ENCODE data around the gene WHRN. TPM values are rescaled to one million over a fixed set of nuclear protein-coding genes. Genes with fewer than 3 reads are reported as not detected.

The WHRN gene
- total RNA-seq, 1 donor from 2014 or later = 1.1 TPM

DNA sequence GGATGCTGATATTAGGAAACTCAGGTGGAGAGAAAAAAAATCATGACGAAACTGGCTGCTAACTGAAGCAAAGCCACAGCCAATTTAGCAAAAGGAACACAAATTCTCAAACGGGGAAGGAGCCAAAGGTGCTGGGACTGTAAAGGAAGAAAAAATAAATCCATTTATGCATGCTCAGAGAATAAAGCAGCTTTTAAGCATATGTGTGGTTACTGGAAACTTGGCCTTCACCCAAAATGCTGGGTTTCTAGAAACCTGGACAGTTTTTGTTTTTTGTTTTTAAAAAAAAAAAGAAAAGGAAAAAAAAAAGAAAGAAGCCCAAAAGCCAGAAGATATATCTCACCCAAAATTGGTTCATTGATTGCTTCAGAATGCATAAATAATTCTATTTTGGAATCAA is 8.0 kb downstream of the WHRN start:
- no peaks in the 10 kb centered on the region for H3K27me3 ChIP-seq
- no peak overlapping the region for H3K4me3 ChIP-seq
- no peaks in the 10 kb centered on the region for H3K36me3 ChIP-seq
- Mint-ChIP-seq H3K27me3 (ENCODE audit: insufficient read depth, low read depth) (no peaks in the 10 kb centered on the region), H3K36me3 (peaks cover 2% of the 10 kb centered on the region), H3K4me1 (peaks cover 63% of the 10 kb centered on the region), H3K4me3 (no peak overlapping the region), H3K9me3 (no peaks in the 10 kb centered on the region), H3K27ac (no peak overlapping the region)
- peaks cover 4% of the 10 kb centered on the region for H3K79me2 ChIP-seq (ENCODE audit: low read depth)
- no peak for DNase-seq (ENCODE audit: low spot score)
- no peak overlapping the region for H3K9ac ChIP-seq
- no peak overlapping the region for H3K4me2 ChIP-seq
- H2AFZ ChIP-seq (replicated peaks) = no peak overlapping the region
- no peak overlapping the region for H3K27ac ChIP-seq
- H4K20me1 ChIP-seq (ENCODE audit: low read depth) = peaks cover 12% of the 10 kb centered on the region
- H3F3A ChIP-seq (ENCODE audit: low read depth) = peaks cover 23% of the 10 kb centered on the region
- H3K9me3 ChIP-seq (ENCODE audit: low read depth) = no peaks in the 10 kb centered on the region
- H3K4me1 ChIP-seq = peaks cover 37% of the 10 kb centered on the region
- TF ChIP-seq EZH2 (IDR thresholded peaks at IDR 0.05) (no peak), CTCF (IDR thresholded peaks at IDR 0.05) (no peak), EZH2phosphoT487 (IDR thresholded peaks at IDR 0.05) (no peak)

- H4K20me1 ChIP-seq (ENCODE audit: low read depth) = peaks cover 12% of the 10 kb centered on the region
- H3K9me3 ChIP-seq (ENCODE audit: low read depth) = no peaks in the 10 kb centered on the region
- H3K36me3 ChIP-seq = no peaks in the 10 kb centered on the region
- DNase-seq (ENCODE audit: low spot score) = no peak
- TF ChIP-seq EZH2phosphoT487 (IDR thresholded peaks at IDR 0.05) (no peak), EZH2 (IDR thresholded peaks at IDR 0.05) (no peak), CTCF (IDR thresholded peaks at IDR 0.05) (no peak)
- Mint-ChIP-seq H3K4me3 (no peak overlapping the region), H3K27me3 (ENCODE audit: insufficient read depth, low read depth) (no peaks in the 10 kb centered on the region), H3K9me3 (no peaks in the 10 kb centered on the region), H3K27ac (no peak overlapping the region), H3K4me1 (peaks cover 62% of the 10 kb centered on the region), H3K36me3 (peaks cover 2% of the 10 kb centered on the region)
- H3K4me2 ChIP-seq = no peak overlapping the region
- peaks cover 2% of the 10 kb centered on the region for H3K79me2 ChIP-seq (ENCODE audit: low read depth)
- no peak overlapping the region for H3K27ac ChIP-seq
- no peaks in the 10 kb centered on the region for H3K27me3 ChIP-seq
- H3F3A ChIP-seq (ENCODE audit: low read depth) = peaks cover 14% of the 10 kb centered on the region
- no peak overlapping the region for H2AFZ ChIP-seq (replicated peaks)
- no peak overlapping the region for H3K9ac ChIP-seq
- no peak overlapping the region for H3K4me3 ChIP-seq
- H3K4me1 ChIP-seq = peaks cover 32% of the 10 kb centered on the region
Observed at GRCh38 chr9:114496011-114496410, 9.3 kb downstream of the WHRN start.

DNA sequence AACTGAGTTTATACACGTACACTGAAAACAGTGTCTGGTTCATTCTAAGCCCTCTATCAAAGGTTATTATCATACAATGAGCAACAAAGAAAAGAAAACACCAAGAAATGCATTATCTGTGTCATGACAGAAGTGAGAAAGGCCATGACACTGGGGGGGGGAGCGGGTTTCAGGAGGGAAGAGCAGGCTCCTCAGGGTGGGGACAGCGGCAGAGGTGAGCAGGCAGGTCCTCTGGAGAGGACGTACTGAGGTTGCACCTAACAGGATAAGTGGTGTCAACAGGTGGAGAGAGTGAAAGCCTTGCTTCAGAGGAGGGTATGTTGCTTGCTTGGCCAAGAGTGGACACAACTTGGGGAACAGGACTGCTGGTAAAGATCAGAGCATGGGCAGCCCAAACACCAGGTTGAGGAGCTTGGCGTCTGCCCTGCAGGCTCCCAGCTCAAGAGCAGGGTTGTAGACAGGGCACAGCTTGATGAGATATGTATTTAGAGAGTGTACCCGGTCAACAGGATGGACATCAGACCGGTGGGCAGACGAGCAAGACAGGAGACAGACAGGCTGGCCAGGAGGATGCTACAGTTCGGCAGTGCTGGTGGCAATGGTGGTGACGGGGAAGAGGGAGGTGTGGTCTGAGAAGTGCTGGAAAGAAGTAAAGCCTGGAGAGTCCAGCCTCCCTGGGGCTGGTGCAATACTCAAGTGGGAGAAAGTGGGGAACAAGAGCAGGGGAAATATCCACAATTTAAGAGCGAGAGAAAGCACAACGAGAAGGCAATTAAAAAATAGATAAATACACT is 10.3 kb downstream of the WHRN start:
- peaks cover 13% of the 10 kb centered on the region for H3F3A ChIP-seq (ENCODE audit: low read depth)
- TF ChIP-seq EZH2phosphoT487 (IDR thresholded peaks at IDR 0.05) (no peak), EZH2 (IDR thresholded peaks at IDR 0.05) (no peak), CTCF (IDR thresholded peaks at IDR 0.05) (no peak)
- H3K36me3 Mint-ChIP-seq = peaks cover 2% of the 10 kb centered on the region

More for the DNA sequence above, 10.3 kb downstream of the WHRN start:
- Histone ChIP-seq H3K36me3 (no peaks in the 10 kb centered on the region), H3K9me3 (ENCODE audit: low read depth) (no peaks in the 10 kb centered on the region), H3K4me1 (peaks cover 22% of the 10 kb centered on the region), H3K79me2 (ENCODE audit: low read depth) (no peaks in the 10 kb centered on the region), H2AFZ (replicated peaks) (no peak overlapping the region), H3K4me3 (no peak overlapping the region), H3K27me3 (no peaks in the 10 kb centered on the region), H3K9ac (no peak overlapping the region), H4K20me1 (ENCODE audit: low read depth) (peaks cover 12% of the 10 kb centered on the region), H3K27ac (no peak overlapping the region), H3K4me2 (no peak overlapping the region)
- no peak for DNase-seq (ENCODE audit: low spot score)
- Mint-ChIP-seq H3K4me1 (peaks cover 54% of the 10 kb centered on the region), H3K4me3 (no peak overlapping the region), H3K9me3 (no peaks in the 10 kb centered on the region), H3K27me3 (ENCODE audit: insufficient read depth, low read depth) (no peaks in the 10 kb centered on the region), H3K27ac (no peak overlapping the region)
